Superior temporal gyrus (tissue), 1 donor: ENCODE data around the gene PKN2.

ENCODE experiments used
- DNase-seq: peaks from one replicate; pipeline ENCODE4 v3.0.0-alpha.2; 2016; ENCODE audit errors: extremely low spot score

Gene PKN2

DNA sequence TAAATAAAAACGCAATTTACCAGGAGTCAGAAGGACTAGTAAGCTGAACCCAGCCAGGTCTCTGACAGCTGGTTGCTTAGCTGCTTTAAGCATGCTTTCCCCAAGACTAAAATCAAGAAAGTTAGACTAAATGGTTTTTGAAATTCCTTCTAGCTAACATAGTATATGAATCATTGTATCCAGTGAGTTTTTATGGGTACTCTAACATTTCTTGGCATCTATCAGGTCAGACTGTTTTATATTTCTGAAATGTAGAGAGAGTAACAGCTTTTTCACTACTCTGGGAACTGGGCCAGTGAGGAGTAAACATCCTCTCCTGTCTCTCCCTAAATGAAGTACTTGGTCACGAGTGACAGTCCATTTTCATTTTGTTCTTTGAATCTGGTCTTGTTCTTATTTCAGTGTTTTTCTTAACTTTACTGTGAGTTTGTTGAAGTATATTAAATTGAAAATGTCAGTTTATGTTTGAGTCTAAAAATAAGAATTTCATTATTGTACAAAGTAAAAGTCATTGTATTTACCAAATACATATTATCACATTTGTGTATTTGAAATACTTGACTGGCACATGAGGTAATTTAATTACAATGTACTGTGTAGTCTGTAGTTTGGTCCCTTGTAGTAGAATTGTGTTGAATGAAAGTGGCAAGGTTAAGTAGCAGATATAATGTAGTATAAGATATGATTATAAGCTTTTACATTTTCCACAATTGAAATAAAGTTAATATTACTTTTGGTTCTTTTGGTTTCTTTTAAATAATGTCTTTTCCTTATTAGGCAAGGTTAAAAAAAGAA is 47.6 kb downstream of the PKN2 start:
- DNase-seq: peak; percentile 65

DNA sequence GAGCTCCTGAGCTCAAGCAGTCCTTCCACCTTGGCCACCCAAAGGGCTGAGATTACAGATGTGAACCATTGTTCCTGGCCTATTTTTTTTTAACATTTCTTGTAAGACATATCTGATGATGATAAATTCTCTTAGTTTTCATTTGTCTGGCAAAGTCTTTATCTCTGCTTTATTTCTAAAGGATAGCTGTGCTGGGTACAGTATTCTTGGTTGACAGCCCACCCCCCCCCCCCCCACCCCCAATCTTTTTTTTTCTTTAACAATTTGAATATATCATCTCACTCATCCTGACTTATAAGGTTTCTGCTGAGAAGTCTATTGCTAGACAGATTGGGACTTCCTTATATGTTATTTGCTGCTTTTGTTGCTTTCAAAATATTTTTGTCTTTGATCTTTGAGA is 51.3 kb downstream of the PKN2 start:
- DNase-seq: no peak

GRCh38 chr1:88735909-88736308 is 51.8 kb downstream of the PKN2 start:
- DNase-seq: no peak

- DNase-seq: no peak
Observed at GRCh38 chr1:88736633-88737248, 52.7 kb downstream of the PKN2 start.

DNA sequence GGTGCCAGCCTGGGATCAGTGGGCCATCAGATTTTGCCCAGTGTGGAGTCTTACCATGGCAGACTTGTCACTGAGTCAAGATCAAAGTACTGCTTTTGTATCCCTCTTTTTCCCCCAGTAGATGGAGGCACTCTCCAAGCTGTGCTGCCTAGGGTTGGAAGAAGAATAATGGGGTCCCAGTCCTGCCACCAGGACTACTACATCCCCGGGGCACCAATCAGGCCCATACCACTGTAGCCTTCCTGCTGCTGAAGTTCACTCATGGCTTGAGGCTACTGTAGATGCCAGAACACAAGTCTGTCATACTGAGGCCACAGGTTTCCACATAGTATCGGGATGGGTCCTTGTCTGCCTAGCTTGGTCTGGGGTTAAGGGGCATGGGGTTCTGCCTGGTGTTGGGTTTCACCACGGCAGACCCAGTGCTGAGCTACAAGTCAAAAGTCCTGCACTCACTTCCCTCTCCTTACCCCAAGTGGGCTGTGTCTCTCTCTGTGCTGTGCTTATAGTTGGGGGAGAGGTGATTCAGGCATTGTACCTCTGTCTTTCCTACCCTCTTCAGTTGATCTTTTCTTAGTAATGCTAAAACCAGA is 53.4 kb downstream of the PKN2 start:
- no peak for DNase-seq

GRCh38 chr1:88740784-88741183 is 56.7 kb downstream of the PKN2 start:
- DNase-seq: no peak

DNA sequence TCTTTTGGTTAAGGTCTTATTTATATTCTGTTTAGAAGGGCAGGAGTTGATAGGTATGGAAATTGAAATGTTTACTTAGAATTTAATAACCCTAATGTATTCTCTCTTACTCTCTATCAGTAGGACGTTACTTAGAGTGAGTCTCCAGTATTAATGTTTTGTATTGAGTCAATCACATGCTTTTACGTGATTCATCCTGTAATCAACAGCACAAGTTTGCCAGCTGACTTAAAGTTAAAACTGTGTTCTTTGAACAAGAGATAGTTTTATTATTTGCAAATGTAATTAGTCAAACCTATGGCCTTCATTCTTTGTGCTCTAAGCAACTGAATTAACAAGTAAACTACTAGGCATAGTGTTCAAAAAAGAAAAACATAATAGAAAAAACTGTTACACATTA is 57.3 kb downstream of the PKN2 start:
- no peak for DNase-seq

DNA sequence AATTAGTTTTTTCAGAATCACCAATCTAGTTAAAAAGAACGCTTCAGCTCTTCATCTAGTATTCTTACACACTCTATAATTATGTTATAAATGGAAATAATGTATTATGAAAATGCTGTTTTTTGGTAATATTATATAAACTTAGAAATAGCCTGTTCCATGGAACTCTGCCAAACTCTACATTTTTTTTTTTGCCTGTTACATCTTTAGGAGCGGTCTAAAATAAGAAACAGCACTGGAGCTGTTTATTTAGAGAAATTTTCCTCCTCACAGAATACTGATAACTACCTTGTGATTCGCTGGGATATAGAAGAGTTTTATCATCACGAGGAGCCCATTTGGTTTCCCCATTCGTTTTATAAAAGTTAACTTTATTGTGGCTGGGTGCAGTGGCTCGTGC is 58.5 kb downstream of the PKN2 start:
- DNase-seq: no peak

- DNase-seq: no peak
Observed at GRCh38 chr1:88744142-88744541, 60.1 kb downstream of the PKN2 start.

GRCh38 chr1:88746916-88747315 is 62.8 kb downstream of the PKN2 start:
- no peak for DNase-seq

DNA sequence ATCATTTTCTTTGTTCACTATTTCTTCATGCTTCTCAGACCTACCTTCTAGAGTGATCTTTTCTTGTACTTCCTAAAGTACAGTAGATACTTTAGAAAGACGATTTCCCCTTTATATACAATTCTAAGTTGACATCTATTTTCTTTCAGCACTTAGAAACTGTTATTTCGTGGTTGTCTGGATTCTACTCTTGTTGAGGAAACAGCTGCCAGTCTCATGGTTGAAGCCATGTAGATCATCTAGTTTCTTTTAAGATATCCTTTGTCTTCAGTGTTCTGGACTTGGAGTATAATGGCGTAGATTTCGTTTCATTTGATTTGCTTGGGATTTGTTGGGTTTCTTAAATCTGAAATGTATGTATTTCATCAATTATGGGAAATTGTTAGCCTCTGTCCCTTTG is 67.6 kb downstream of the PKN2 start:
- no peak for DNase-seq

- DNase-seq: no peak
Observed at GRCh38 chr1:88753506-88753905, 69.4 kb downstream of the PKN2 start.

GRCh38 chr1:88763649-88764406 is 79.8 kb downstream of the PKN2 start:
- no peak for DNase-seq

DNA sequence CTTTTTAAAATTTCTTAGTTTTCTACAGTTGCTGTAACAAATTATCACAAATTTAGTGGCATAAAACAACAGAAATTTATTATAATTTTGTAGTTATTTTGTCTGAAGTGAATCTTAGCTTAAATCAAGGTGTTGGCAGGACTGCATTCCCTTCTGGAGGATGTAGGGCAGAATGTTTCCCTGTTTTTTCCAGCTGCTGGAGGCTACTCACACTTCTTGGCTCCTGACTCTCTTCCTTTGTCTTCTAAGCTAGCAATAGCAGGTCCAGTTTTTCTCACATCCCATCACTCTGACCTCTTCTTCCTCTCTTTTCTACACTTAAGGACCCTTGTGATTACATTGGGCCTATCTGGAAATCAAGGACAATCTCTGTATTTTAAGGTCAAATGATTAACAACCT is 84.1 kb downstream of the PKN2 start:
- no peak for DNase-seq

DNA sequence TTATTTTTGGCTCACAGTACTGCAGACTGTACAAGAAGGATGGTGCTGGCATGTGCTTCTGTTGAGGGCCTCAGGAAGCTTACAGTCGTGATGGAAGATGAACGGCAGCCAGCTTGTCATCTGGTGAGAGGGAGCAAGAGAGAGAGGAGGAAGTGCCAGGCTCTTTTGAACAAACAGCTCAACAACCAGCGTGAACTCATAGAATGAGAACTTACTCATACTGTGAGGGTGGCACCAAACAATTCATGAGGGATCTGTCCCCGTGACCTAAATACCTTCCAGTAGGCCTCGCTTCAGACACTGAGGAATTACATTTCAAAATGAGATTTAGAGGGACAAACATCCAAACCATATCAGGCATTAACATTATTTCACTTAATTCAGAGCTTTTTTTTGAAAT is 84.7 kb downstream of the PKN2 start:
- no peak for DNase-seq

- DNase-seq: no peak
Observed at GRCh38 chr1:88773540-88774150, 89.6 kb downstream of the PKN2 start.

GRCh38 chr1:88774151-88774556 is 90.1 kb downstream of the PKN2 start:
- no peak for DNase-seq

- DNase-seq: no peak
Observed at GRCh38 chr1:88777604-88778149, 93.6 kb downstream of the PKN2 start.

DNA sequence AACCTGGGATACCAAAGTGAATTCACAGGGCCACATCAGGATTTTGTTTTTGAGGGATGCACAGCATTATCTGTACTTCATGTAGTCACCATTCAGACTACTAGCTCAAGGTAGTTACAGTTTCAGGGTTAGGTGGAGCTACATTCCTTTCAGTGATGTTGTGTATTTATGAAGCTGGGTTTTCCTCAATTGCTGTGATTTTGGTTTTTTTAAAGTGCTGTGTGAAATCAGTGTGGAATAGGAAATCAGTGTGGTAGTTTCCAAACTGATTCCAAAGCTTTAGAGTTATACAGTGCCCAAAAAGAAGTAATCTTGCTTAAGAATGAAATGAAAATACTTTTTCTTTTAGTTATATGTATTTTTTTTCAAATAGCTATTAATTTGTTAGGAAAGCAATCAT is 95.8 kb downstream of the PKN2 start:
- no peak for DNase-seq

DNA sequence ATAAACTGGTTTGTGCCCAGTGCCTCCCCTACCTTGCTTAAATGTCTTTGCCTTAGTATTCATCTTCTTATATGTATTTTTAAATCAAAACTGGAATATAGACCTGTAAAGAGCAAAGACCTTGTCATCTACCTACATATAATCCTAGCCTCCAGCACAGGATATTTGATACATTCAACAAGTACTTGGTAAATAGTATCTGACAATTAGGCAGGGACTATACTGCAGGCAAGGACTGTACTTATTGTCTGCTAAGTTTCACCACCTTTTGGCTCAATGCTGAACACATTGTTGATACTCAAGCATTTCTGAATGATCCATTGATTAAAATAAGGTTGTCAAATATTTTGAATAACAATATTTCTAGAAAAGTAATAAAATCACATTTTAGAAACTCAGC is 96.4 kb downstream of the PKN2 start:
- no peak for DNase-seq

- no peak for DNase-seq
Observed at GRCh38 chr1:88783145-88783544, 99.1 kb downstream of the PKN2 start.

DNA sequence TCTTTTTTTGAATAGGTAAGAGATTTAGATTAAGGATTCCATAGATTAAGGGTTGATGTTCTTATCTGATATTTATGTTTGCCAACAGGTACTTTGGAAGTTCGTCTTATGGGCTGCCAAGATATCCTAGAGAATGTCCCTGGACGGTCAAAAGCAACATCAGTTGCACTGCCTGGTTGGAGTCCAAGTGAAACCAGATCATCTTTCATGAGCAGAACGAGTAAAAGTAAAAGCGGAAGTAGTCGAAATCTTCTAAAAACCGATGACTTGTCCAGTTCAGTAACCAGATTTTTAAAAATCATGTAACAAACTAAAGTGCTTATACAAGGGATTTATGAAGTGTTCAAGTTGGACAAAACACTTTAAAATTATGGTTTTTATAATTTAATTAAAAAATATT is 100.5 kb downstream of the PKN2 start:
- no peak for DNase-seq
